NCI-H774 (cell line): ENCODE results near the gene HRC.
A peak's percentile ranks its signal among the peaks of the same experiment; 100 is the strongest.

ENCODE experiments used
- DNase-seq: peaks from one replicate; lab custom pipeline; 2025; lab: John Stamatoyannopoulos, UW

Gene HRC

DNA sequence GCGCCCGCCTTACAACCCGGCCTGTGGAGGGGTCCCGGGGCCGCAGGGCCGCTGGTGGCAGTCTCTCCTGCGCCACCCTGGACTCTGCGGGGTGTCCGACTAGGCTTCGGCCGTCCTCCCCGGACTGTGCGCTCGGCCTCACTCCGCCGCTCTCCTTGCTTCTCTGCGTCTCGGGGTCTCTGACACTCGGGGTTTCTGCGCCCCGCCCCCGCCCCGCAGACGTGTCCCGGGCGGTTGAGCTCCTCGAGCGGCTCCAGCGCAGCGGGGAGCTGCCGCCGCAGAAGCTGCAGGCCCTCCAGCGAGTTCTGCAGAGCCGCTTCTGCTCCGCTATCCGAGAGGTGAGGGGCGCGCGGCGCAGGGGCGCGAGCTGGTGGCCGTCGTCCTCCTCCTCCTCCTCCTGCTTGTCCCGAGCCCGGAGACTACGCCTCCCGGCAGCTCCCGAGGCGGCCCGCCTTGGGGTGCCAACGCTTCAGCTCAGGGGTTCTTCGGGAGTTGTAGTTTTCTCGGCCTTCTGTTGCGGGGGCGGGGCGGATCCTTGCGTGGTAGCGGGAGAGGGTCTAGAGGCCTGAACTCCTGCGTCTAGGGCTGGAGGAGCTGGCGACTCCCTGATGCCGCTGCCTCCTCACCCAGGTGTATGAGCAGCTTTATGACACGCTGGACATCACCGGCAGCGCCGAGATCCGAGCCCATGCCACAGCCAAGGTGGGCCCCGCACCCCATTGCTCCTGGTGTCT lies 40.4 kb downstream of the HRC start:
- no peak for DNase-seq

DNA sequence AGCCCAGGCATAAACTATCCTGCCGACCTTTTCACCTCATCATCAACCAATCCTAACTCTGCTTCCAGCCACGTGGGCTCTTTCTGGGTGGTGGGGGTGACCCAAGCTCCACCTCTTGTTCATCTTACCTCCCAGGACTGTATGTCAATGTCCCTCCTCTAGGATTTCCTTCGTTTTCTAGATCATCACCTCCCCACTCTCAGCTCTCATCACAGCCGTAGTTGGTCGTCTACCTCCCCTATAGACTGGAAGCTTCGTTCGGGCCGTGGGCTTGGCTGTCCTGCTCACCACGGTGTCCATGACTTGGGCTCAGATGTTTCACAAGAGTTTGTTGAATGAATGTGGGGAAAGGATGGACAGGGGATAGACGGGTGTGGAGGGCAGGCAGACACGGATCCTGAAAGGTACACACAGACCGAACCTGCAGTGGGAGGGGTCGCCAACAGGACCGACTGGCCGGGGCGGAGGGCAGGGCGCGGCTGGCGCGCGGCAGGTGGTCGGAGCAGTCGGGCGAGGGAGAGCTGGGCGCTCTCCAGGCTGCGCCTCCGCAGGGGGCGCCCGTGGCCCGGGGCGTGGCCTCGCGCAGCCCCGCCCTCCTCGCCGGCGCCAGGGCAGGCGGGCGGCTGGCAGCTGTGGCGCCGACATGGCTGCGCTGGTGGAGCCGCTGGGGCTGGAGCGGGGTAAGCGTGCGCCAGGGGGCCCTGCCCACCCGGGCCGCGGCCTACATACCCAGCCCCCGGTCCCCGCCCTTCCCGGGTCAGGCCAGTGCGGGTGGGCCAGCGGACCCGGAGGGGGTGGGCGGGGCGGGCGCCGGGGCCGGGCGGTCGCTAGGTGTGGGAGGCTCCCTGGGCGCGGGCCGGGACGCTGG lies 41.2 kb downstream of the HRC start, which contains the start of gene LIN7B:
TSS of gene LIN7B (plus strand) at position 609 of the 868 bp plus-strand sequence. CDS start at position 644, 35 bp downstream.
- DNase-seq: peak; percentile 74

DNA sequence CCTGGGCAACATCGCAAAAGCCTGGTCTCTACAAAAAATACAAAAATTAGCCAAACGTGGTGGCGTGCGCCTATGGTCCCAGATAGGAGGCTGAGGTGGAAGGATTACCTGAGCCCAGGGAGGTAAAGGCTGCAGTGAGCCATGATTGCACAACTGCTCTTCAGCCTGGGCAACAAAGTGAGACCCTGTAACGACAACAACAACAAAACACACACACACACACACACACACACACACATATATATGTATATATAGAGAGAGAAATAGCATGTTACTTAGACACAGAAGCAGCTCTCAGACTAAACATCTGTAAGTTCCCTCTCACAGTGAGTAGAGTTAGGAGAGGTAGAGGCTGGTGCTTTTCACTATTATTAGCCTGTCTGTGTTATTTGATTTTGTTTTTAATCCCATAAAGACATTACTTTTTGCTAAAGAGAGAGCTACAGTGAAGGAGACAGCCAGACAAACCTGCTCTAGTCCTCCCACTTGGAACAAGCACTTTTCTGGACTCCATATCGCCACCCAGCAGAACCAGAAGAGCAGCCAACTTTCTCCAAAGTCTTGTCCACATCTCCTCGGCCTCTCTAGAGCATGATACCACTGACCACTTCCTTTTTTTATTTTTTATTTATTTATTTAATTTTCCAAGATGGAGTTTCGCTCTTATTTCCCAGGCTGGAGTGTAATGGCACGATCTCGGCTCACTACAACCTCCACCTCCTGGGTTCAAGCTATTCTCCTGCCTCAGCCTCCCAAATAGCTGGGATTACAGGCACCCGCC lies 43.8 kb downstream of the HRC start:
- no peak for DNase-seq

DNA sequence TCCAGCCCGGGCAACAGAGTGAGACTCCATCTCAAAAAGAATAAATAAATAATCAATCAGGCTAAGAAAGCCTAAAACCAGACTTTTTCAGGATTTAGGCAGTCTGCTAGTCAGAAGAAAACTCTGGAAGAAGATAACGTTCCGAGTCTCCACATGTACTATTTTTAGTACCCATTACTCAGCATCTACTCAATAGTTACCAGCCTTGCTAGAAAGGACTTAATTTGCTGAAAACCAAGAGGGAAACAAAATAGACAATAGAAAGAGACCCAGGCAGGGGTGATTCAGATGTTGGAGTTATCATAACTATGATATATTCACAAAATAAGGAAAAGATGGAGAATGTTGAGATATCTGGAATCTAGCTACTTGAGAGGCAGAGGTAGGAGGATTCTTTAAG lies 44.6 kb downstream of the HRC start:
- no peak for DNase-seq

DNA sequence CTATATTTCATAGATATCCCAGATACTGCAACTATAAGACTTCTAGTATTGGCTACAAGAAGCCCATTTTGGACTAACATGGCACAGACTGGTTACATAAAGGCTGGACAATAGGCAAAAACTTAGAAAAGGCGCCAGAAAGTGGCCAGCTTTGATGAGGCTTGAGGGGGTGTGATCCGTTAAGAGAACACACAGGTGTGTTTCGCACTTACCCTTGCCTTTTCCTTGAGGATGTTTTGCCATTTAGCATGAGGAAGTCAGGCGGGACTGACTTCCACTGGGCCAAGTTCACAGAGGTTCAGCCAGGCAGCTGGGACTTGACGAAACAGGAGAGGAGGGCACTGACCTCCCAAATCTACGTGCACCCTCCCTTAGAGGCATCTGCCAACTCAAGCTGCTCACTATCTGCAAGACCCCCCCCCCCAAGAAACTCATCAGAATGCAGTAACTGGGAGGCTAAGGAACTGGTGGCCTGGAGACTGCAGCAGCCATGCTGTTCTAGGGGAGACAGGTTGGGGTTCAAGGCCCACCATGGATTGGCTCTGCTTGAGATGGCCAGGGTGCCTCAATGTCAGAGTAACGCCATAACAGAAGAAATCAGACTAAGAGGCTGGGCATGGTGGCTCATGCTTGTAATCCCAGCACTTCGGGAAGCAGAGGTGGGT lies 45.5 kb downstream of the HRC start:
- no peak for DNase-seq

DNA sequence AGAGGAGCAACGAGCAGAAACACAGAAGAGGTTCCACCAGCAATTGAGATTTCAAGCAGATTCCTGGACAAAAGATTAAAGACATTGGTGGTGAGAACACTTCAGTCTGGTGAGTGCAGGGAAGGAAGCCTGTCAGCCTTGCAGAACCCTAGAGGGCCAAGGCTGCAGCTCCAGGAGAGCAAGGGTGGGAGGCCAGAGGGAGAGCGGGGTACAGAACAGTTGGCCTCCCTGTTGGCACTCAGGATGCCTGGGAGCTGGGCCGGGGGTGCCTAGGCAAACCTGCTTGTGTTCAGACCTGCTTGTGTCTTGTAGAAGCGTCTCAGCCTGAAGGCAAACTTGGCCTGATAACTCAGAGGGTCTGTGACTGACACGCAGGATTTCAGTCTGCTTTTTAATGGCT lies 46.1 kb downstream of the HRC start:
- no peak for DNase-seq

DNA sequence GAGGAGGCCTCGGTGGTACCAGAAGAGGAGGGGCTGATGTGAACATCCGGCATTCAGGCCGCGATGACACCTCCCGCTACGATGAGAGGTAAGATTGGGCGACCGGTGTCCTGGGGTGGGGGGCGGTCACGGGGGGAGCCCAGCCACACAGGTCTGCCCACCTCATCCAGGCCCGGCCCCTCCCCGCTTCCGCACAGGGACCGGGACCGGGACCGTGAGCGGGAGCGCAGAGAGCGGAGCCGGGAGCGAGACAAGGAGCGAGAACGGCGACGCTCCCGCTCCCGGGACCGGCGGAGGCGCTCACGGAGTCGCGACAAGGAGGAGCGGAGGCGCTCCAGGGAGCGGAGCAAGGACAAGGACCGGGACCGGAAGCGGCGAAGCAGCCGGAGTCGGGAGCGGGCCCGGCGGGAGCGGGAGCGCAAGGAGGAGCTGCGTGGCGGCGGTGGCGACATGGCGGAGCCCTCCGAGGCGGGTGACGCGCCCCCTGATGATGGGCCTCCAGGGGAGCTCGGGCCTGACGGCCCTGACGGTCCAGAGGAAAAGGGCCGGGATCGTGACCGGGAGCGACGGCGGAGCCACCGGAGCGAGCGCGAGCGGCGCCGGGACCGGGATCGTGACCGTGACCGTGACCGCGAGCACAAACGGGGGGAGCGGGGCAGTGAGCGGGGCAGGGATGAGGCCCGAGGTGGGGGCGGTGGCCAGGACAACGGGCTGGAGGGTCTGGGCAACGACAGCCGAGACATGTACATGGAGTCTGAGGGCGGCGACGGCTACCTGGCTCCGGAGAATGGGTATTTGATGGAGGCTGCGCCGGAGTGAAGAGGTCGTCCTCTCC lies 47.4 kb downstream of the HRC start:
- no peak for DNase-seq

DNA sequence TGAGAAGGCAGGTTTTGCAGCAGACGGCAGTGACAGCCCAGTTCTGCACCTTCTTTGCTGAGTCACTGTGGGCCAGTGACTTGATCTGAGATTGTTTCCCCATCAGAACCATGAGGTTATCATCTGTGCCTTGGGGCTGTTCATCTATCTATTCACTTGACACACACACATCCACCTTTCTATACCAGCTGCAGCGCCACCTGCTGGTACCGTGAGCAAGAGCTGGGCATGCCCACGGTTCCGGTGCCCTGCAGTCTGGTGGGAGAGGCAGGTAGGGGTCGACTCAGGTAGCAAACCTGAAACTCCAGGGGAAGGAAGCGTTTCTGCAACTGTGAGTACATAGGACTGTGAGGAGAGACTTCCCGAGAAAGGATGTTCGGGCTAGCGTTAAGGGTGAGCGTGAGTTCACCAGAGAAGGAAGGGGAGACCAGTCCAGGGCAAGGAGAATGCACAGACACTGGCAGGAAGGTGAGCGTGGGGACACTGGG lies 48.5 kb downstream of the HRC start:
- peak; percentile 3 for DNase-seq

DNA sequence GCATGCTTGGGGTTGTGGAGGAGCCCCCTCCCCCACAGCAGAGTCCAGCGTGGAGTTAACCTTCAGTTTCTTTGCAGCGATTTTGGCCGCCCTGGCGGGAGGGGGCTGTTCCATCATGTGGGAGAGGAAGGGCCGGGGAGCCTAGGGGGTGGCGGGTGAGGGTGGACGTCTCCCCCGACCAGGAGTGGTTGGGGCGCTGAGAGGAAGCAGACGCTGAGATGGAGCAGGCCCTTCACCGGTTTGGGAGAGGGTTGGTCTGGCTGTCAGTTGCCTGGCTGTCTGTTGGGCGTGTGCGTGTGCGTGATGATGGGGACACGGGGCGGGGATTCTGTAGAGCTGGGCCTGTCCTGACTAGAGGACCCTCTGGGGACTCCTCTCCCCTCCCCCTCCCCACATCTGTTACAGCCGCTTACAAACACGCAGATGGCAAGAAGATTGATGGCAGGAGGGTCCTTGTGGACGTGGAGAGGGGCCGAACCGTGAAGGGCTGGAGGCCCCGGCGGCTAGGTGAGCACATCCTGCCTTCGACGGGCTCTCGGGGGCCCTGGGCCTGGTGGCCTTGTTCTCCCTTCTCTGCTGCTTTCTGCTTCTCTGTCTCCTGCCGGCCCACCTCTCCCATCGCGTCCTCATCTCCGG lies 50.8 kb downstream of the HRC start:
- DNase-seq: no peak

DNA sequence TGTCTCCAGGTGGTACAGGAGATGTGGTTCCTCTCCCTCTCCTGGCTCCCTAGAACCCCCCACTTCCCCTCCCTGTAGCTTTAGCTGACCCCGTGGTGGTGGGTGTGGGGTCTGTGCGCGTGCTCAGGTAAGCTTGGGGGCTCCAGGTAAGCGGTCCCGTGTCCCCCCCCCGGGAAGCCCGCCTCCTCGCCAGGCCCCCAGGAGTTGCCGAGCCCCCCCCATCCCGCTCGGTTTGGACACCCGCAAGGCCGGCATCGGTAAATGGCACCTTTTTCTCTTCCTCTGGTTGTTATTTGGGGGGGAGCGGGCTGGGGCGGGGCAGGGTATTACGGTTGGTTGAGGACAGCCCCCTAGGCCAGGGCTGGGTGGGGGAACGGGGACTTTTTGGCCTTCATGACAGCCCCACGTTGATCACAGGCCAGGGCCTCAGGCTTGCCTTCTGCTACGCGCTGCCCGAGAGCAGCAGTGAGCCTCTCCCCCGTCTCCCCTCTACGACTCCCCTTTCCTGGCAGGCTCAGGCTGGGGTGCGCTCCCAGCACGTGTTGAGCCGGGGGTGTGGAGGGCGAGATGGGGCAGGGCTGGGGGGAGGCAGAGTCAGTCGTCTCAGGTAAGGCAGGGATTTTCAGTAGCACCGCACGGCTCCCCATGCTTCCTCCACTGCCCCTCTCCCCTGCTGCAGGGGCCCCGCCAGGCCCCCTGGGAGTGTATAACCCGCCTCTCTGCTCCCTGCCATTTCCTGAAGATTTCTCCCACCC lies 51.7 kb downstream of the HRC start:
- DNase-seq: no peak

DNA sequence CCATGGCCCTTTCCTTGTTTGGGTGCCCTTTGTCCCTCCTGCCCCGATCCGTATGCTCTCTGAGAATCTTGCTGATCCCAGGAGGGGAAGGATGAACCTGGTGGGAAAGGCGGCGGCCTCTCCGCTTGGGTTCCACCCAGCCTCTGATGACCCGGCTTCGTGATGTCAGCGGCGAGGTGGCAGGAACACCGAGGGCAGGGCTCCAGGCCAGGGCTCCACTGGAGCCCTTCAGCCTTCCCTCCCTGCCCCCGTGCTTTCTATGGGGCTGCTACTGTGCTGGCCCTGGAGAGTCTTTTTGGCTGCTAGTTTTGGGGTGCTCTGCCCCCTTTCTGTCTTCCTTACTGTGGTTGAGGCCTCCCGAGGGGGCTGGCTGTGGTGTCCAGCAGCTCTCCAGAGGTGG lies 52.9 kb downstream of the HRC start:
- DNase-seq: no peak
